ENCODE results near the gene PNPO. TPM values are rescaled to one million over a fixed set of nuclear protein-coding genes. Genes with fewer than 3 reads are reported as not detected.
"Not testable (repeated sequence)": the region's sequence is repeated elsewhere in the genome, so short reads cannot be mapped to it uniquely, and the experiment has no call there.

Gene PNPO
- total RNA-seq, 1 experiment from 2014 or later, result 28.4 TPM

- DNase-seq (ENCODE audit: low spot score), result no peak
Measured at GRCh38 chr17:47973541-47973940, 32.2 kb downstream of the PNPO start.

GRCh38 chr17:47975189-47975822 lies 33.9 kb downstream of the PNPO start:
- no peak for DNase-seq (ENCODE audit: low spot score)

- no peak for DNase-seq (ENCODE audit: low spot score)
Measured at GRCh38 chr17:47975823-47976205, 34.4 kb downstream of the PNPO start.

- DNase-seq (ENCODE audit: low spot score), result peak; percentile 64
Measured at GRCh38 chr17:47978324-47978723, 37.0 kb downstream of the PNPO start.

GRCh38 chr17:47980541-47980940 lies 39.2 kb downstream of the PNPO start:
- DNase-seq (ENCODE audit: low spot score), result no peak

- no peak for DNase-seq (ENCODE audit: low spot score)
Measured at GRCh38 chr17:47981462-47981861, 40.1 kb downstream of the PNPO start.

GRCh38 chr17:47982091-47982617 lies 40.8 kb downstream of the PNPO start:
- DNase-seq (ENCODE audit: low spot score), result no peak

- DNase-seq (ENCODE audit: low spot score), result no peak
Measured at GRCh38 chr17:47982645-47983390, 41.4 kb downstream of the PNPO start.

GRCh38 chr17:47983492-47984223 lies 42.3 kb downstream of the PNPO start:
- DNase-seq (ENCODE audit: low spot score), result no peak

GRCh38 chr17:47986520-47986919 lies 45.1 kb downstream of the PNPO start:
- no peak for DNase-seq (ENCODE audit: low spot score)

GRCh38 chr17:47987240-47987835 lies 46.0 kb downstream of the PNPO start:
- DNase-seq (ENCODE audit: low spot score), result no peak

- not testable (repeated sequence) for DNase-seq (ENCODE audit: low spot score)
Measured at GRCh38 chr17:47988445-47988844, 47.1 kb downstream of the PNPO start.

- DNase-seq (ENCODE audit: low spot score), result no peak
Measured at GRCh38 chr17:47989159-47989558, 47.8 kb downstream of the PNPO start.

- no peak for DNase-seq (ENCODE audit: low spot score)
Measured at GRCh38 chr17:47989700-47990099, 48.3 kb downstream of the PNPO start.

GRCh38 chr17:47990962-47991731 lies 49.8 kb downstream of the PNPO start:
- no peak for DNase-seq (ENCODE audit: low spot score)

GRCh38 chr17:47992216-47992615 lies 50.8 kb downstream of the PNPO start:
- no peak for DNase-seq (ENCODE audit: low spot score)

GRCh38 chr17:47993031-47993564 lies 51.7 kb downstream of the PNPO start:
- DNase-seq (ENCODE audit: low spot score), result no peak

GRCh38 chr17:47993964-47994363 lies 52.6 kb downstream of the PNPO start:
- no peak for DNase-seq (ENCODE audit: low spot score)

- DNase-seq (ENCODE audit: low spot score), result no peak
Measured at GRCh38 chr17:47994724-47995123, 53.4 kb downstream of the PNPO start.

GRCh38 chr17:47995241-47995935 lies 54.0 kb downstream of the PNPO start:
- DNase-seq (ENCODE audit: low spot score), result no peak

Data from HT-29 (cell line).